ENCODE results near the gene RBPJL.

The RBPJL gene

DNA sequence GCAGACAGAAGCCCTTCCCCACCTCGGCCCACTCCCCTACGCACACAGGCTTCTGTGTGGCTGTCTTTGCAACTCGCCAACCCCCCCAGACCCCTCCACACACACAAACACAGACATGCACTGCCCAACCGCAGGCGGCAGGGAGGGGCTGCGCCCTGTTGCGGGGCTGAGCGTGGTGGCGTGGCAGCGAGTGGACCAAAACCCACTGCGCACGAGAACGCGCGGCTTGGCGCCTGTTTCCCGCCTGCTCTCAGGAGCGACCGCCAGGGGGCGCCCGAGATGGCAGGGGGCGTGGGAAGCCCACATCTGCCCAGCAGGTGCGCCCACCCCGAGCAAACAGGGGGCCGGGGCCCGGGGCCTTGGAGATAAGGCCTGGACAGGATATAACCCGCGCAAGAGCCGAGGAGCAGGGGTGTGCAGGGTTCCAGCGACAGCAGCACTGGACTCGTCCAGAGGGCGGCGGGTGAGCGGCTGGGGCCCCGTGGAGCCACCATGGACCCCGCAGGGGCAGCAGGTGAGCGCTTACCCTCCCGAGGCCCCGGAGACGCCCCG lies at the start of gene RBPJL:
RBPJL (plus strand) TSS at position 410 of the 552 bp plus-strand sequence; CDS start at position 493, 83 bp downstream.
- peak in 1 of 2 donors; percentile 17 for DNase-seq (ENCODE audit: low read depth in 2 of 2)

DNA sequence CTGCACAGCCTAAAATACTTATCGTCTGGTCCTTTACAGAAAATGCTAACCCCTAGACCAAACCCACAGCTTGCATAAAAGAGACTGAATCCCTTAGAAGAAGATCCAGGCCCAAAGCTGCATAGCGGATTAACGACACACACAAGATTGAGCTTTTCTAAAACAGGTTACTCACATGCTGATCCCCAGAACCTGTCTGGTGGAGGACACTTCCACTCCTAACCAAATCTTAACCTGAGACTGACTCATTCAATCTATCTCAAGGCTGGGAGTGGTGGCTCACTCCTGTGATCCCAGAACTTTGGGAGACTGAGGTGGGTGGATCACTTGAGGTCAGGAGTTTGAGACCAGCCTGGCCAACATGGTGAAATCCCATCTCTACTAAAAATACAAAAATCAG lies 49.5 kb upstream of the RBPJL start:
- no peak for DNase-seq (ENCODE audit: low read depth in 2 of 2)

- no peak for DNase-seq (ENCODE audit: low read depth in 2 of 2)
These were observed 48.9 kb upstream of the RBPJL start for GRCh38 chr20:45257711-45258110.

- DNase-seq (ENCODE audit: low read depth in 2 of 2), result no peak
These were observed 48.4 kb upstream of the RBPJL start for GRCh38 chr20:45258259-45258658.

DNA sequence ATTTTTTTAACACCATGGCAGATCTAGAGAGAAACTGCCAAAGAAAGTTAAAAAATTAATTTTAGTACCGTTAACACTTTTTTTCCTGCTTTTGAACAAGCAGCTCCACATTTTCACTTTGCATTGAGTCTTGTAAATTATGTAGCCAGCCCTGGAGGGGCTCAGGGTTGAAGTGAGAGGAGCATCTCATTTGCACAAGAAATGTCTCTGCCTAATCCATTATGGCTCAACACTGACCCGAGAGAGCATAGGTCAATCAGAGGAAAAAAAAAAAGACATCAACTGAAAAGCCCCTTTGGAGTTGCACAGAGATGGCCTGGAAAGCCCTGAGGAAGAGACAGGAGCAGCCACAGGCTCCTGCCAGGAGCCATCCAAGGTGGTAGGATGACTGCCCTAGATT lies 48.0 kb upstream of the RBPJL start:
- no peak for DNase-seq (ENCODE audit: low read depth in 2 of 2)

DNA sequence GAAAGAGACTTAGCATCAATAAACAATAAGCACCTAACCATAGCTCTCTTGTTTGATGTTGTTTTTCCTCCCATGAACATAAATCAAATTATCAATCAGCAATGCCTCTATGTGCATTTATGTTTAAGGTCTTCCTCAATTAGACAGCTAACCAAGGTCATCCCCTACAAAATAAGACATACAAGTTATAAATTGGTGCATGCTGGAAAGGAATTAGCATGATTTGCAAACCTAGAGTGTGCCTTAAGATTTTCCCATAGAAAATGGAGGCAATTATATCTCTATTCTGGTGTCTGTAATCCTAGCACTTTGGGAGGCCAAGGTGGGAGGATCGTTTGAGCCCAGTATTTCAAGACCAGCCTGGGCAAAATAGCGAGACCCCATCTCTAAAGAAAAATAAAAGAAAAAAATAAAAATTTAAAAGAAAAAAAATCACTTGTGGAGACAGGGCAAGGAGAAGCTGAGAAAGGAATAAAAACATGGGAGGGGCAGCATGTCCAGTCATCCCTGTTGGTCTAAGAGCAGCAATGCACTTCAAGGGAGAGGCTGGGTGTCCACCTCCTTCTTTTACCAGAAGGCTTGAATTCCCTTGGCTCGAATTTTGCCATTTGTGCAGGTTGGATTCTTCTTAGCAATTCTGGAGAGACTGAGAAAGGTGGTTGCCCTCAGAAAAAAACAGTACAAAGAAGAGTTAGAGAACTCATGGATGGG lies 42.9 kb upstream of the RBPJL start:
- no peak for DNase-seq (ENCODE audit: low read depth in 2 of 2)

- DNase-seq (ENCODE audit: low read depth in 2 of 2), result no peak
These were observed 39.7 kb upstream of the RBPJL start for GRCh38 chr20:45266977-45267376.

DNA sequence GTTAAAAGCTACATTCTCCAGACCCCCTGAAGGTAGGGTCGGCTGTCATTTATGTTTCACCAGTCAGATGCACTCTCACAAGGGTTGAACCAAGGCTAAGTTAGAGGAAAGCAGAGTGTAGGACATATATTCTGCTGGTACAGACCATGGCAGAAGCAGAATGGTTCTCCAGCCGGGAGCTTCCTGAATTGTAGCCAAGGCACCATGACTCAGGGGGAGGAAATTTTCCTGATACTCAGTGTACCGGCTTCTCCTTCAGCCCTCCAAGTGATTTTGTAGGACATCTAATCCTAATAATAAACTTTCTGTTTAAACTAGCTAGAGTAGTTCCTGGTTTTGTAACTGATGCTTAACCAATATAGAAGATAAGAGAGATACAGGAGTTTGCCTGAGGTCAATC lies 38.1 kb upstream of the RBPJL start:
- DNase-seq (ENCODE audit: low read depth in 2 of 2), result no peak

DNA sequence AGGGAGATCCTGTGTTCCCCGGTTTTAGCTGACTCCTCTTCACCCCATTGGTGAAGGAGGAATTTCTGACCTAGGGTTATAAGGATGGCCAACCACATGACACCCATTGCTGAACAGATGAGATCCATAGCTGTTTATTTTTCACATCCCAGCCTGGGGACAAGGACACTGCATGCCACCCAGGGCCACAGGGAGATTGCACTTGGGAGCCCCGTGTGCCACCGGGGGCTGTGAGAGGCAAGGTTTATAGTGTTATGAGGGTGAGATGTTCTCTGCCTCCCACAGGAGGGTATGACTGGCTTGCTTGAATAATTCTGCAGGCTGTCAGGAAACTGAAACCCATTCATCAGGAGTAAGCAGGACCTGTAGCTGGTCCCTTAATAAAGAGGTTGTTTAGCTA lies 37.6 kb upstream of the RBPJL start:
- DNase-seq (ENCODE audit: low read depth in 2 of 2), result no peak

DNA sequence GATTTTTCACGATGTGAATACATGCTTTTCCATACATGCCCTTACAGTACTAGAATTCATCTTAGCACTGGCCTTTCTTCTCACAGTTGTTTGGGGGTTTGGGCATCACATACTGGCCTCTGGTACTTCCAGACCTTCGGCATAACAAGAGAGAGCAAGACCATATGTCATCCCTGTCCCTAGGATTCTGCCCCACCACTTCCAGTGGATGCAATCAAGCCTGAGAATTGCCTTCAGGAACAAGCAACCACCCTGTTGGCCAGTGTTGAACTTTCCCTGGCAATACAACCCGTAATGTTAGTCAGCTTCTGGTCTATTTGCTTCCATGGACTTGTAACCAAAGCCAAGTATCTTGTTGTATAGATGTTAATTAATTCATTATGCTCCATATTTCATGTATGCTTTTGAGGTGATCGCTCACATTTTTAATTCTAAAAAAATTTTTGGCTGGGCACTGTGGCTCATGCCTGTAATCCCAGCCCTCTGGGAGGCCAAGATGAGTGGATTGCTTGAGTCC lies 36.8 kb upstream of the RBPJL start:
- DNase-seq (ENCODE audit: low read depth in 2 of 2), result no peak

GRCh38 chr20:45275338-45275737 lies 31.3 kb upstream of the RBPJL start:
- no peak for DNase-seq (ENCODE audit: low read depth in 2 of 2)

DNA sequence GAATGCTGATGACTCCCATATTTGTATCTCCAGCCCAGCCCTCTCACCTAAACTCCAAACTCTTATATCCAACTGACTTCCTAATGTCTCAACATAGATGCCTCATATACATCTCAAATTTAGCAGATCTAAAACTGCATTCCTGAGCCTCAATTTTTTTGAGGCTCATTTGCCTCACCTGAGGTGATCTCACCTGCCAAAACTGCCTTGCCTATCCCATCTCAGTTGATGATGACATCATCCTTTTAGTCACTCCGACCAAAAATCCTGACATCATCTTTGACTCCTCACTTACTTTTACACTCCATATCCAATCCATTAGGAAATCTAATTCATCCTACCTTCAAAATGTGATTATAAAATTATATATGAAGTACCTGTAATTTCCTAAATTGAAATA lies 26.6 kb upstream of the RBPJL start:
- no peak for DNase-seq (ENCODE audit: low read depth in 2 of 2)

- no peak for DNase-seq (ENCODE audit: low read depth in 2 of 2)
These were observed 23.7 kb upstream of the RBPJL start for GRCh38 chr20:45282700-45283550.

DNA sequence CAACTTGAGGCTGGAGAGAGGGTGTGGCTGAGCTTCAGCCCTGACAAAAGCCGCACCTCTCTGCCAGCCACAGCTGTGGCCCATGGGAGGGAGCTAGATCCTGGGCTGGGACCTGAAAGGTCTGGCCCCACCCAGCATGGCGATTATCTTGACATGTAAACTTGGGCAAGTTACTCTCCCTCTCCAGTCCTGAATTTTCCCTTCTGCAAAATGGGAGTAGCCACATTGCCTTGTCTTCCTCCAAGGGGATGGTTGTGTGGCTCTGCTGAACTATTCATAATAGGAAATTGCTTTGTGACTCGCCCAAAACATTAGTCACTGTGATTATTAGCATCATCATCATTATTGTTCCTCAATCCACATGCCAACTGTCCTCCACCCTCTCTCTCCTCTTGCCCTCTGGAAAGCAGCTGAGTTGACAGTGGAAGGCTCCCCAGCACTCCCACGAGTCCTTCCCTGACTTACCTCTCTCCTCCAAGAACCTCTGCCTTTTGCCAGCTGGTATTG lies 23.0 kb upstream of the RBPJL start:
- no peak for DNase-seq (ENCODE audit: low read depth in 2 of 2)

DNA sequence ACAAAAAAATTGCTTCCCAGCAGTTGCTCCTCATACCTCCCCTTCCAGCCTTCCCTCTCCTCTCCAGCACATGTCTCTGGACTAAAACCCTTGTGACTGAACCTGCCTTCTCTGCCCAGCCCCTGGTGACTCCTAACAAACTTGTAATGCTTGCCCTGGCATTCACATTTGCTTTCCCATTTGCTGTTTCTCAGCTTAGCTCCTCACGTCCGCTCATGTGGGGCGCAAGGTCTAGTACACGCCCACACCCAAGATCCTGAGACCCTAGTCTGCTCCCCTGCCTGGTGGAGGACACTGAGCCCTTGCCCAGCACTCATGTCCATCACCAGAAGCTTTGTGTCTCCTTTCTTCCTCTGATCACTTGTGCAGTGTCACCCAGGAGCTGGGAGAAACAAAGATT lies 18.3 kb upstream of the RBPJL start:
- no peak for DNase-seq (ENCODE audit: low read depth in 2 of 2)

GRCh38 chr20:45288860-45289259 lies 17.8 kb upstream of the RBPJL start:
- DNase-seq (ENCODE audit: low read depth in 2 of 2), result no peak

- DNase-seq (ENCODE audit: low read depth in 2 of 2), result no peak
These were observed 16.5 kb upstream of the RBPJL start for GRCh38 chr20:45289942-45290676.

DNA sequence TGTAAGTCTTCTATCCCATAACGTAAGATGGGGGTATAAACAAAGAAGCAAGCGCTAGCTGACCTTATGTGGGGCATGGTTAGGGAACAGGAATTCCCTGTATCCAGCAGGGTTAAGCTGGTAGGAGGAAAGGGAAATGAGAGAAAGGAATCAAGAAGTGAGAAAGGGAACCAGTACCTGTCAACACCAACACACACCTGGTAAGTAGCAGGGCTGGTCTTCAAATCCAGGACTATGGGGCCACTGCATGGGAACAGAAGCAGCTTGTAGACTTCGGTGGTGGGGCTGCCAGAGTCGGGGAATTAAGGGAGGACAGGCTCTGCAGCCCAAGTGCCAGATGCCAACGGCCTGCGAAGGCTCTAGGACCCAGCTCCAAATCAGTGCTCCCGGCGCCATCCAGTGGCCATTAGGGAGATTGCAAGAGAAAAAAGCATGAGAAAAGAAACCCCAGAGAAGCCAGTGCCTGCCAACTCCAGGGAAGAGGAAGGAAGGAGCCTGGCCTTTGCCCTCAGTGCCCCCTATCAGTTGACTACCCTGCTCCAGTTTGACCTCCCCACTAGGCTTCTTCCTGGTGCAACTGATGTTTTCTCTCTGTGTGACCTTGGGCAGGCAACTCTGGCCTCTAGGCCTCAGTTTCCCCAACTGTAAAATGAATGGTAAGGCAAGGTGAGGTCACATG lies 15.8 kb upstream of the RBPJL start:
- peak; percentile 16 to 52 for DNase-seq (ENCODE audit: low read depth in 2 of 2)

- no peak for DNase-seq (ENCODE audit: low read depth in 2 of 2)
These were observed 15.1 kb upstream of the RBPJL start for GRCh38 chr20:45291526-45291925.

- no peak for DNase-seq (ENCODE audit: low read depth in 2 of 2)
These were observed 14.3 kb upstream of the RBPJL start for GRCh38 chr20:45292343-45292742.
